NB4 (cell line): ENCODE results near the gene ERBB4.

Experiments used
- CTCF ChIP-seq: IDR thresholded peaks from one replicate; pipeline ENCODE4 v1.5.1; 2012; ENCODE audit warnings: low read depth, low read length
- POLR2A ChIP-seq: IDR thresholded peaks from 2 replicates; pipeline ENCODE4 v1.6.1; 2011; ENCODE audit warnings: mild to moderate bottlenecking; ENCODE audit not compliant: insufficient read length; ENCODE audit errors: extremely low read depth
- TF ChIP-seq, protein P1 (sequence below): IDR thresholded peaks from 2 replicates; pipeline ENCODE4 v1.6.1; 2011; ENCODE audit warnings: low read depth, low read length

DNA sequence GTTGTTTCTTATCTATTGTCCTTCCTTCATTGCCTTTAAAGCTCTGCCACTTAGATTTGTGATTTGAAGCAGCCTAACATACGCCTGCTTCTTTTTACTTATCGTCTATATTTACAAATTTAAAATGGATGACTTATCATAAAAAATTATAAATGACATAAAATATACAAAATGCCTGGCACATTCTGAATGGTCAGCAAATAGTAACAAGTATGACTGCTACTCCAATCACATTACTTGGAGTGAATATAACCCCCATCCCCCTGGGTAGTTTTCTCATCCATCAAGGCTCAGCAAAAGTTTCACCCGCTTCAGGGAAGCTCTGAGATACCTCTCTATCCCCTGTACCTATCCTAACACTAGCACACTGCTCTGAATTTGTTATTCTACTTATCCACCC lies 708.9 kb downstream of the ERBB4 start:
- TF ChIP-seq CTCF (no peak), POLR2A (no peak)
- TF ChIP-seq, protein P1, sequence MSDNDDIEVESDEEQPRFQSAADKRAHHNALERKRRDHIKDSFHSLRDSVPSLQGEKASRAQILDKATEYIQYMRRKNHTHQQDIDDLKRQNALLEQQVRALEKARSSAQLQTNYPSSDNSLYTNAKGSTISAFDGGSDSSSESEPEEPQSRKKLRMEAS, result no peak
